Muscle layer of colon (tissue), 2 donors: Measurements from ENCODE around the gene KRTAP10-5.
"Not testable (repeated sequence)": the region's sequence is repeated elsewhere in the genome, so short reads cannot be mapped to it uniquely, and the experiment has no call there.

Experiments used
- H3K27ac ChIP-seq: one replicate; pipeline ENCODE4 v1.7.0; 2013; ENCODE audit warnings: low read depth, mild to moderate bottlenecking, low read length, moderate library complexity
- H3K27me3 ChIP-seq, 2 donors: one replicate each; pipeline ENCODE4 v1.7.0; 2013; ENCODE audit warnings: low read length in 2 of 2, mild to moderate bottlenecking in 2 of 2; ENCODE audit not compliant: insufficient read depth in 2 of 2, control insufficient read depth in 1 of 2
- H3K36me3 ChIP-seq: one replicate; pipeline ENCODE4 v1.7.0; 2013; ENCODE audit warnings: mild to moderate bottlenecking, low read length; ENCODE audit not compliant: insufficient read depth
- H3K4me1 ChIP-seq: one replicate; pipeline ENCODE4 v1.7.0; 2013; ENCODE audit warnings: mild to moderate bottlenecking, low read length; ENCODE audit not compliant: insufficient read depth
- H3K4me3 ChIP-seq, 2 donors: one replicate each; pipeline ENCODE4 v1.7.0; 2013; ENCODE audit warnings: low read length in 2 of 2, low read depth in 1 of 2, mild to moderate bottlenecking in 1 of 2, moderate library complexity in 1 of 2
- H3K9ac ChIP-seq: one replicate; pipeline ENCODE4 v1.7.0; 2013; ENCODE audit warnings: low read length
- H3K9me3 ChIP-seq: one replicate; pipeline ENCODE4 v1.7.0; 2013; ENCODE audit warnings: mild to moderate bottlenecking, low read length
- donor health status: abdominal sarcoma.
- donor health status: Adenocarcinoma of cecum.

Gene KRTAP10-5

DNA sequence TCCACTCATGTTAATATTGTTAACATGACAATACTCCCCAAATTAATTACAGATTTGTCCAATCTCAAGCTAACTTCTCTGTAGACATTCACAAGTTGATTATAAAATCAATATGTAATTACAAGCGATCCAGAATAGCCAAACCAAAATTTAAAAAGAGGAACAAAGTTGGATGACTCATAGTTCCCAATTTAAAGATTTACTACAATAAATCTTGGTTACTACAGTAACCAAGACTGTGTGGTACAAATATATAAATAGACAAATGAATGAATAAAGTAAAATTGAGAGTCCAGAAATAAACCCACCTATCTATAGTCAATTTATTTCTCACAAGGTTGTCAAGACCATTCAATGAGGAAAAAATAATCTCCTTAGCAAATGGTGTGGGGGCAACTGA is 14.0 kb downstream of the KRTAP10-5 start:
- Histone ChIP-seq H3K36me3 (no peaks in the 10 kb centered on the region), H3K4me1 (no peaks in the 10 kb centered on the region), H3K9me3 (peaks cover 3% of the 10 kb centered on the region), H3K27me3 (no peaks in the 10 kb centered on the region), H3K4me3 (no peak overlapping the region), H3K9ac (no peak overlapping the region), H3K27ac (no peak overlapping the region)

DNA sequence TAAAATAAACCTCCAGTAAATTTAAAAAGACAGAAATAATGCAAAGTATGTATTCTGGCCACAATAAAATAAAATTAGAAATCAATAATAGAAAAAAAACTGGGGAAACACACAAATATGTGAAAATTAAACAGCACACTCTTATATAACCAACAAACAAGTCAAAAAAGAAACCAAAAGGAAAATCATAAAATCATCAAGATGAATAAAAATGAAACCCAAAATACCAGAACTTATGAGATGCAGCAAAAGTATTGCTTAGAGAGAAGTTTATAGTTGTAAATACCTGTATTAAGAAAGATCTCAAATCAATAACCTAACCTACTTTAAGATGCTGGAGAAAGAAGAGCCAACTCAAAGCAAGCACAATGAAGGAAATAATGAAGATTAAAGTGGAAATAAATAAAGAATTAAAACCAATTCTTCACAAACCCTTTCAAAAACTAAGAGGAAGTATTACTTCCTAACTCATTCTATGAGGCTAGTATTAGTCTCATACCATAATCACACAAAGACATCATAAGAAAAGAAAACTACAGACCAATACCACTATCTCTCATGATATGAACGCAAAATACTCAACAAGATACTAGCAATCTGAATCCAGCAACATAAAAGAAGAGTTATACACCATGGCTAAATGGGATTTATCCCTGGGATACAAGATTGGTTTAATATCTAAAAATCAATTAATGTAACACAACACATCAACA is 15.4 kb downstream of the KRTAP10-5 start:
- Histone ChIP-seq H3K27me3 (no peaks in the 10 kb centered on the region), H3K9ac (no peak overlapping the region), H3K9me3 (peaks cover 3% of the 10 kb centered on the region), H3K36me3 (no peaks in the 10 kb centered on the region), H3K4me3 (no peak overlapping the region), H3K27ac (no peak overlapping the region), H3K4me1 (no peaks in the 10 kb centered on the region)

DNA sequence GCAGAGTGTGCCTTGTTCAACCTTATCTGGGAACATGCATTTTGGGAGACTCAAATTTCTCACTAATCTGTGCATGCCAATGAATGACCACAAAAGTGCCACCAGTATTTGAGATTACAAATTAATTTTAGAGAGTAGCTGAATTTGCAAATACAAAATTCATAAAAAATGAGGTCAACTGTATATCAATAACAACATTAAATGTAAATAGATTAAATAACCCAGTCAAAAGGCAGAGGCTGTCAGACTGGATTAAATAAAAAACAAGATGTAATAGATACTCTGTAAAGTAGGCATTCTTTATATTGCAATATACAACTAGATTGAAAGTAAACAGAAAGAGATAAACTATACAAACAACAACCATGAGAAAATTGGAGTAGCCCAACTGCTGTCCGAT is 16.3 kb downstream of the KRTAP10-5 start:
- Histone ChIP-seq H3K27me3 (no peaks in the 10 kb centered on the region), H3K27ac (no peak overlapping the region), H3K9ac (no peak overlapping the region), H3K9me3 (peaks cover 3% of the 10 kb centered on the region), H3K36me3 (no peaks in the 10 kb centered on the region), H3K4me3 (no peak overlapping the region), H3K4me1 (no peaks in the 10 kb centered on the region)

DNA sequence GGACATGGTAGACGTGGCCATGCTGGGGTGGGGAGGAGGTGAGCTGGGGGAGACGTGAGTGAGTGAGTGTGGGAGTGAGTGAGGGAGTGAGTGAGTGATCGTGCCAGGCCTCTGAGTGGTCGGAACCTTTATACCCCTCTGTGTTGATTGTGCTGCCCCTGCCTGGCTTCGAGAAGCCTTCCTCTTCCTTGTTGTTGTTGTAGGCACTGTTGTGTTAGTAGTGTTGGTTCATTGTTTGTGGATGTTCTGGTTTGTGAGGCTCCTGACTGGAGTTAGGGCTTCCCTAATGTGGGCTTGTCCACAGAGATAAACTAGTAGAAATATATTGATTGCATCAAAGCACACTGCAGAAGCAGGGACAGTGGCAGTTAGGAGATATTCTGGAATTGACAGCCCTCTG is 21.7 kb downstream of the KRTAP10-5 start, which contains the start of gene KRTAP10-3:
KRTAP10-3 (minus strand) TSS at position 101 of the 400 bp plus-strand sequence; CDS start at position 21, 80 bp downstream.
- no peak within 1 kb of the TSS for H3K4me3 ChIP-seq
- H3K36me3 ChIP-seq: no peaks in the 10 kb centered on the region
- H3K27ac ChIP-seq: no peak within 1 kb of the TSS
- no peak within 1 kb of the TSS for H3K9ac ChIP-seq
- H3K27me3 ChIP-seq: peaks cover 0 to 5% of the 10 kb centered on the region in 2 donors
- H3K9me3 ChIP-seq: no peaks in the 10 kb centered on the region
- H3K4me1 ChIP-seq: no peaks in the 10 kb centered on the region

DNA sequence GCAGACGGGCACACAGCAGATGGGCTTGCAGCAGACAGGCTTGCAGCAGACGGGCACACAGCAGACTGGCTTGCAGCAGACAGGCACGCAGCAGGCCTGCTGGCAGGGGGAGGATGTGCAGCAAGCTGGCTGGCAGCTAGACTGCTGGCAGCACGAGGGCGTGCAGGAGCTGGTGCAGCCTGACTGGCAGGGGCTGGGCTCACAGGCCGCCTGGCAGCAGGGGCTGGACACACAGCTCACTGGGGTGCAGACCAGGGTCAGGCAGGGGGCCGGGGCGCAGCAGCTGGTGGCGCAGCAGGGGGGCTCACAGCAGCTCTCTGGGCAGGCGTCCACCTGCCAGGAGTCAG is 22.1 kb downstream of the KRTAP10-5 start:
- H3K36me3 ChIP-seq, H3K9me3 ChIP-seq, H3K27ac ChIP-seq, H3K9ac ChIP-seq, H3K4me1 ChIP-seq, H3K27me3 ChIP-seq, H3K4me3 ChIP-seq: not testable (repeated sequence)

DNA sequence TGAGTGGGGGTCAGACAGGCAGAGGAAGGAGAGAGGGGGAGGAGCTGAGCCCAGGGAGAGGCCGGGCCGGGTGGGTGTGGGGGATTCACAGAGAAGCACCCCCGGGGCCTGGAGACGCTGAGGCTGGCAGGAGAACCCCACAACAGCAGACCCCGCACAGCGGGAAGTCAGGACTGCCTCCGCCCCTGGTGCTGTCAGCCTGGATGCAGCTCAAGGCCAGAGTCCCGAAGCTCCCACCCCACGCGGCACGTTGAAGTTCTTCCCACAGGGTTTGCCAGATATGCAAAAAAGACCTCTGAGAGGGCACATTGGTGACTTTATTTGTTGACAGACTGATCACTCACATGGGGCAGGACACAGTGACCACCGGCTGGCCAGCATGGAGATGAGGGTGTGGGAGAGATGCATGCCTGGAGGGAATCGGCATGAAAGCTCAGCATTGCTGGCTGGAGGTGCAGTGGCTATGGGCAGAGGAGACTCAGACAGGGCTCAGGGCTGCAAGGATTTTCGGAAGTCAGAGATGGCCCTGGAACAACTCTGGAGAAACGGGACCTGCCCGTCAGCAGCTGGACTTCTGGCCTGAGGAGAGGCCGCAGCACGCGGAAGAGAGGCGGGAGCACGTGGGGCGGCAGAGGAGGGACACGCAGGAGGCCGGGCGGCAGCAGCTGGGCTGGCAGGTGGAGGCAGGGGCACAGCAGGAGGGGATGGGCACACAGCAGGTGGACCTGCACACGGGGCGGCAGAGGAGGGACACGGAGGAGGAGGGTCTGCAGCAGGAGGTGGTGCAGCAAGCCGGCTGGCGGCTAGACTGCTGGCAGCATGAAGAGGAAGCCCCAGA is 22.7 kb downstream of the KRTAP10-5 start:
- Histone ChIP-seq H3K27me3 (peaks cover 0 to 5% of the 10 kb centered on the region in 2 donors), H3K27ac (no peak overlapping the region), H3K9me3 (no peaks in the 10 kb centered on the region), H3K9ac (no peak overlapping the region), H3K36me3 (no peaks in the 10 kb centered on the region), H3K4me3 (no peak overlapping the region), H3K4me1 (no peaks in the 10 kb centered on the region)

DNA sequence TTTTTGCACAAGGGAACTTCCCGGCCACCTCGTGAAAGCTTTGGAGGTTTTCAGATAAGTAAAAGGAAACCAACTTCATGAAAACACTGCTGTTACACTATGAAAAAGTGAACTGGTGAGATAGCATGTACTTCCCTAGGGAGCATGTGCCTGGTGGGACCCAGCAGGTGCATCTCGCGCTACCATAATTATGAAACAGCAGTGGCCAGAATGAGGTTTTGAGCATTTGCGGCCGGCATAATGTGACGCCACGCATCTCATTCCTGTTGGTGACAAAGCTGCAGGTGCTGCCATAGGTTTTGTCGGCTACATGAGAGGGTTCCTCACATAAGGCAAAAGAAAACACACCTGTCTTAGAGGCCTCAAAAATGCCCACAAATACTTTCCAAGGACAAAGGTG is 23.5 kb downstream of the KRTAP10-5 start:
- H3K27me3 ChIP-seq: peaks cover 0 to 5% of the 10 kb centered on the region in 2 donors
- H3K27ac ChIP-seq: no peak overlapping the region

DNA sequence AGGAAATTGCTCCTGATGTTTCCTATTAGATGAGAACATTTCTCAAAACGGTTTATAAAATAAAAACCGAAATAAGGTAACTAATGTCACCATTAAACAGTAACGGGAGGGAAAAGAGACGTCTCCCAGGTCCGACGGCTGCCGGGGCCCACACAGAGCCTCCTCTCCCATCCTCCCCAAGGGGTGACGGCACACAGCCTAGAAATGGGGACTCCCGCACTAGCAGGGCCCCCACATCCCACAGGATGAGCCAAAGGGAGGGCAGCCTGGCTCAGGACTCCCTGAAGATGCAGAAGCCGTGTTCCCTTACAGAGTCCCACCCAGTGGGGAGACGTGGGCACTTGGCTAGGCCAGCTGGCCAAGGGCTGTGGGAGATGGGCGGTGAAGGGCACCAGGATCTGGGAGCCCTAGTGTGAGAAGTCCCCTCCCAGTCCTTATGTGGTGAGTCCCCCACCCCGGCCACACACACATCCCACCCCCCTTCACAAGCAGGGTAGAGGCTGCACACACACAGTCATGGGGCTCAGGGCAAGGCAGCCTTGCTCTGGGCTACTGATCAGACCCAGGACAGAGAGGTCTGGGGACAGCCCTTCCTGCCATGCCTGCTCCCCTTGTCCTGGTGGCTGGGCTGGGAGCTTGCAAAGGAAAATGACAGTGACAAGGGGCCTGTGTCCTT is 25.1 kb downstream of the KRTAP10-5 start:
- Histone ChIP-seq H3K27ac (no peak overlapping the region), H3K9me3 (no peaks in the 10 kb centered on the region), H3K9ac (no peak overlapping the region), H3K4me1 (no peaks in the 10 kb centered on the region), H3K36me3 (no peaks in the 10 kb centered on the region), H3K27me3 (peaks cover 0 to 5% of the 10 kb centered on the region in 2 donors), H3K4me3 (no peak overlapping the region)

More for the DNA sequence above, 23.5 kb downstream of the KRTAP10-5 start:
- H3K9me3 ChIP-seq: no peaks in the 10 kb centered on the region
- no peaks in the 10 kb centered on the region for H3K4me1 ChIP-seq
- H3K9ac ChIP-seq: no peak overlapping the region
- H3K36me3 ChIP-seq: no peaks in the 10 kb centered on the region
- no peak overlapping the region for H3K4me3 ChIP-seq

DNA sequence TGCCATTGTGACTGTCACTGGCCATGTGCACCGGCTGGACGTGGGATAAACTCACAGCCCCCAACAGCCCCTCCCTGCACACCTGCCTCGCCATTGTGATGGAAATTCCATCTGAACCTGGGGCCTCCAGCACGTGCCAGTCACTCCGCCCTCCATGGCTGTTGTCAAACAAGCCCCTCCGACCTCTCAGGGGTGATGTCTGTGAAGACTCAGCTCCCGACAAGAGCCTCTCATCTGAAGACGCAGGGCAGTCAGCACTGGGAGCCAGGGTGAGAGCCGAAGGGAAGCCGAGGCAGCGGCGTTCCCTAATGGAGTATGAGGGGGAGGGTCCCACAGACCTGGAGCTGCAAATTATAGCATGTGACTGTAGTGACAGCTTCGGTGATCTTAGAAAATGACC is 27.7 kb downstream of the KRTAP10-5 start:
- peaks cover 0 to 5% of the 10 kb centered on the region in 2 donors for H3K27me3 ChIP-seq

DNA sequence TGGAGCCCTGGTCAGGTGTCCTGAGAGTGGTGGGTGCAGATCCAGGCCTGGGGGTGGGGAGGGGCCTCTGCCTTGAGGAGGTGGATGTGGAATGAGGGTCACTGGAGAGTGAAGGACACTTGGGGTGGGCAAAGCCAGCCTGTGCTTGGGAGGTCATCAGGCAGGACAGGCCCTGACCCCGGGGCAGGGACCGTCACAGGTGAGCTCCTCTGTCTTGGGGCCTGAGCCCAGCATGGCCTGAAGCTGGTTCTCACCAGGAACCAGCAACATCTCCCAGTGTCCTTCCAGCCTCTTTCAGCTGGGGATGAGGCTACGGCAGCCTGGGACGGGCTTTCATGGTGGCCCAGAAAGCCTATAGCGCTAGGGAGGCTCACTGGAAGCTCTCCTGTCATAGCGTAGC is 28.3 kb downstream of the KRTAP10-5 start:
- Histone ChIP-seq H3K27me3 (peaks cover 0 to 3% of the 10 kb centered on the region in 2 donors), H3K4me1 (no peaks in the 10 kb centered on the region), H3K36me3 (no peaks in the 10 kb centered on the region), H3K9me3 (no peaks in the 10 kb centered on the region), H3K27ac (no peak overlapping the region), H3K9ac (no peak overlapping the region), H3K4me3 (no peak overlapping the region)

More for the DNA sequence above, 27.7 kb downstream of the KRTAP10-5 start:
- H3K9ac ChIP-seq: no peak overlapping the region
- no peaks in the 10 kb centered on the region for H3K36me3 ChIP-seq
- H3K4me1 ChIP-seq: no peaks in the 10 kb centered on the region
- H3K27ac ChIP-seq: no peak overlapping the region
- H3K9me3 ChIP-seq: no peaks in the 10 kb centered on the region
- no peak overlapping the region for H3K4me3 ChIP-seq

DNA sequence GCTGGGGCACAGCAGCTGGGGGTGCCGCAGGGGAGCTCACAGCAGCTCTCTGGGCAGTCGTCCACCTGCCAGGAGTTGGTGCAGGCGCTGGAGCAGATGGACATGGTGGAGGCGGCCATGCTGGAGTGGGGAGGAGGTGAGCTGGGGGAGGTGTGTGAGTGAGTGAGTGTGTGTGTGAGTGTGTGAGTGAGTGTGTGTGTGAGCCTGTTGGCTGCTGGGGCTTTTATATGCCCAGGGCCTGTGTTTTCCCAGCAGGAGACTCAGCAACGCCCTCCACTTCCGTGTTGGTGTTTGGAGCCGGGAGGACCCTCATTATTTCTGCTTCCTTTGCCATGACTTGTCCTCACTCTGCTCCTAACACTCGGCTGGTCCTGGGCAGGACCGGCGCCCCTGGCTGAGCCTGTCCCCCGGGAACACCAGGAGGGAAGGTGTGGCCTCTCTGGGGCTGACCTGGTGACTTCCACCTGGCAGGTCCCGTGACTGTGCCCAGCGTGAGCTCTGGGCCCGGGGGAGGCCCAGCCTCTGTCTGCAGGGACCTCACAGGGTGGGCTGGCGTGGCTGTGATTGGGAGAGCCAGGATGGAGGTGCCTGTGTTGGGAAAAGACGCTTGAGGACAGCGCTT is 29.0 kb downstream of the KRTAP10-5 start, which contains the start of gene KRTAP10-2:
KRTAP10-2 (minus strand) TSS at position 166 of the 622 bp plus-strand sequence; CDS start at position 119, 47 bp downstream.
- Histone ChIP-seq H3K4me1 (no peaks in the 10 kb centered on the region), H3K36me3 (no peaks in the 10 kb centered on the region), H3K9me3 (no peaks in the 10 kb centered on the region), H3K9ac (no peak within 1 kb of the TSS), H3K4me3 (no peak within 1 kb of the TSS), H3K27me3 (no peaks in the 10 kb centered on the region), H3K27ac (no peak within 1 kb of the TSS)
